Stimulated activated CD4-positive, alpha-beta T cell treated with anti-CD3 and anti-CD28 coated beads, TNF-alpha, amount 100 ng/mL, for 1 hour (primary cell): Measurements from ENCODE around the gene TTC7B.

ENCODE experiments used
- DNase-seq, 3 donors: peaks; one replicate each; pipeline ENCODE4 v3.0.0-alpha.2; 2020; ENCODE audit warnings: low read depth in 3 of 3, low spot score in 1 of 3

The TTC7B gene

DNA sequence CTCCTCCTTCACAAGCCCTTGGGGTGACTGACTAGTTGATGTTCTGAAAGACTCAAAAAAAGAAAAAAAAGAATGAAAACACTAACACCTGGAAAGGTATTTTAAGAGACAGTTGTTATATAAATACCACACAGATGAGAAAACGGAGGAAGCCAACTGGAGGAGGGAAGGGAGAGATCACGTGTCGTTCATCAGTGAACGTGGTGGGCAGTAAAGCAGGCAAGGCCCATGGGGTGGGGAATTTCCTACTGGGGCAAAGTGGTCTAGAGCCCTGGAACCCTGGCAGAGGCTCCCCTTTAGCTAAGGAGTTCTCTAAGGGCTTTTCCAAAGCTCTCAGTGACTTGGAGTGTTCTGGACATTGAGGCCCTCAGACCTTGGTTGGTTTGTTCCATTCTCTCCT lies 249.7 kb downstream of the TTC7B start:
- DNase-seq = no peak

DNA sequence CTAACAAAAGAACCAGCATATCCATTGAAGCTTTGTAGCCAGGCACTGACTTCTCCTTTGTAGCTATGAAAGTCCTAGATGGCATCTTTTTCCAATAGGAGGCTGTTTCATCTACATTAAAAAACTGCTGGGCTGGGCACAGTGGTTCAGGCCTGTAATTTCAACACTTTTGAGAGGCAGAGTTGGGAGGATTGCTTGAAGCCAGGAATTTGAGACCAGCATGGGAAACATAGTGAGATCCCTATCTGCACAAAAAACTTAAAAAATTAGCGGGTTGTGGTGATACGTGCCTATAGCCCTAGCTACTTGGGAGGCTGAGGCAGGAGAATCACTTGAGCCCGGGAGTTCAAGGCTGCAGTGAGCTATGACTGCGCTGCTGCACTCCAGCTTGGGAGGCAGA lies 251.7 kb downstream of the TTC7B start:
- DNase-seq = no peak

DNA sequence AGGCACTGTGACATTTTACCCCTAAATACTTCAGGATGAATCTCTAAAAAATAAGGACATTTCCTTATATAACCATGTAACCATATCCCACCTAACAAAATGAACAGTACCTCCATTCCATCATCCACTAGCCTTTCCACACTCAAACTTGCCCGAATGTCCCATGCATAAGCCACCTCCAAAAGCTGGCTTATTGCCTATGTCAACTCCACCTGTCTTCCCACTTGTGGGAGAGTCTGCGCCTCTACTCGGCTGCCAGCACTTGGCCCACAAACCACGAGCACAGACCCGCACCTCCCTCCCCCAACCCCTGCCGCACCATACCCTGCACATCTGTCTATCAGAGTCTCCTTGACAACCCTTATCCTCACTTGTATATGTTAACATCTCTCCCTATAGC lies 253.6 kb downstream of the TTC7B start:
- no peak for DNase-seq

DNA sequence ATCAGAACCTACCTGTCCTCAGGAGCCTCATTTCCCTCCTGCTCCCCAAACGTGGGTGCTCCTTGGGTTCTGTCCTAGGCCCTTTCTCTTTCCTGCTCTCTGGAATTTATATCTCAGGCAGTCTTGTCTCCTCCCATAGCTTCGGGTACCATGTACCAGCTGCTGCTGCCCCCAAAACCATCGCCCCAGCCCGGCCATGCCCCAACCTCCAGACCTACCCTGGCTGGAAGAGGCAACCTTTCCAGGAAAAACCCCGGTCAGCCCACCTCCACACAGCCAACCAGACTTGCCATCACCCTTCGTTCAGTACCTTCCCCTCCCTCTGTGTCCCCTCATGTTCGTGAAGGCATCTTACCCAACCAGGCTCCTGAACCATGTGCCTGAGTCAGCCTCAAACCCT lies 254.3 kb downstream of the TTC7B start:
- no peak for DNase-seq

DNA sequence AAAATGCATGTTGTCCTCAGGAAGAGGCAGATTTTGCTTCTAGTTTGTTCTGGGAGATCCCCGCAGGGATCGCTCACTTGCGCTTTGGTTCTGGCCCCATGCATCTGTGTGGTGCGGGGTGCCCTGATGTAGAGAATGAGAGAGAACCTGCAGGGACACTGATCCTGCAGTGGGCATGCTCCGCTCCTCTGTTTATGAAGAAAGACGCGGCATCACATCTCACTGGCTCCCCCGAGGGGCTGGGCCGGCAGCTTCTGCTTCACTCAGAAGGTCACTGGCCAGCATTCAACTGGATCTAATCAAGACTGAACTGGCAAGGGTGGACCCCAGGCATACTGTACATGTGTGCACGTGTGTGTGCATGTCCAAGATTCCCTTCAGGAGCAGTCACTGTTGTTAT lies 255.2 kb downstream of the TTC7B start:
- no peak for DNase-seq

DNA sequence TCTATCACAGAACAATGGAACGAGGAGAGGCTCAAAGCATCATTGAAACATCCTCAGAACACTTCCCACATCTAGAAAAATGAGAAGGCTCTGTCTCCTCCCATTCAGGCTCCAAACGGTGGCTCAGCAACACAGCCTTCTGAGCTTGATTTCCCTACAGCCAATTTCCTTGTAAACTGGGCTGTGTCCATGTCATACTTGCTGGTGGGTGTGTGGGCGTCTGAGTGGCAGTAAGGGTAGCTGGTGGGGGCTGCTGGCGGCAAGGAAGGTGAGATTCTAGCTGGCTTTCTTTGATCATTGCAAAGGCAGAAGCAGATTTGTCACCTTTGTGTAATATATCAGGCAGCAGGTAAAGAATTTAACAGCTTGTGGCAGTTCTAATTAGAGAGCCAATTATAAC lies 255.7 kb downstream of the TTC7B start:
- DNase-seq = no peak

DNA sequence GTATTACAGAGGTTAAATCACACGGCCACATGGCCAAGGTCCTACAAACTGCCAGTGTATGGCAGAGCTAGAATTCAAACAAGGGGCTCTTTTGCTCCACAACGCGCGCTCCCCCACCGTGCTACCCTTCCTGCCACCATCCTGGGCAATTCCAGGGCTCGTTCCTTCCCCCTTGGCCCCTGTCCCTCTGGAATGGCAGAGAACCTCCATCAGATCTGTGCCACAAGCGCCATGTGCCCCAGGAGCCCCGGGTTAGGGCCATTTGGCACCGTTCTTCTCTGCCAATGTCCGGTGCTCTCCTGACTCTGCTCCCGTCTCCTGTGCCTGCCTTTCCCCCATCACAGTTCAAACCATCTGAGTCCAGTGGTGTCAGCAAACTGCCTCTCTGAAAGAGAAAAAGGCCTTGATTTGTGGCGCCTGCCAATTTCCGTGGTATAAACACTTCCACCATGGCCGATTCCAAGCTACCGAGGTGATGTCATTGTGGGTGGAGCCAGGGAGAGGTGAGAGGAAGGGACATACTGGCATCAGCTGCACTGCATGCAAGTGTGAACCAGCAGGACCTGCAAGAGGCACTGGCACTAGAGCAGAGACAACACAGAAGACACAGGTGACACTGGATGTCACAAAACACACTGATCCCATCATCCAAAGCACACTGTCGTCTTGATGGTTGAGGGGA lies 256.3 kb downstream of the TTC7B start:
- no peak for DNase-seq

DNA sequence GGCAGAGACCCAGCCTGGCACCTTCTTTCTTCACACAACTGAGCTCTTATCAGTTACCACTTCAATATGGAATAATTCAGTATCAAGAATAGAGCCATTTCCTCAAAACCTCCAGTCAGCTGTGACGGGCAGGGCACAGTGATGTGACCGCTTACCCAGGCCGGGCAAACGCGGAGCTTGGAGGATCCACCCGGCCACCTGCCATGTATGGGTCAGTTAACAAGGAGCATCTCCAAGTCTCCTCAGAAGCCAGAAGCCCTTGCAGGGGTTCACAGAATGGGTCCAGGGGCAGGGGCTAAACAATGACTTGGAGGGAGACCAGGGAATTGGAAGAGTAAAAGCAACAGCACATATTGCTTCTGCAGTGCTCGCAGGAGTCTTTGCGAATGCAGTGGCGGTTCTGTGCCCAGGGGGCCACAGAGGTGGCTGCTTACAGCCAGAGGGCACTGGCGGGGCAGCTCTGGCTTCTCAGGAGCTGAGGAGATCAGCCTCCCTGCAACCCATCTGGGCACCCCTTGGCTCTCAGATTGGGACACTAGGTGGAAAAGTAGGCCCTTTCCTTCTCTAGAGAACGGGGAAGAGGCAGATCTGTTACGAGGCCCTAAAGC lies 257.1 kb downstream of the TTC7B start:
- no peak for DNase-seq

DNA sequence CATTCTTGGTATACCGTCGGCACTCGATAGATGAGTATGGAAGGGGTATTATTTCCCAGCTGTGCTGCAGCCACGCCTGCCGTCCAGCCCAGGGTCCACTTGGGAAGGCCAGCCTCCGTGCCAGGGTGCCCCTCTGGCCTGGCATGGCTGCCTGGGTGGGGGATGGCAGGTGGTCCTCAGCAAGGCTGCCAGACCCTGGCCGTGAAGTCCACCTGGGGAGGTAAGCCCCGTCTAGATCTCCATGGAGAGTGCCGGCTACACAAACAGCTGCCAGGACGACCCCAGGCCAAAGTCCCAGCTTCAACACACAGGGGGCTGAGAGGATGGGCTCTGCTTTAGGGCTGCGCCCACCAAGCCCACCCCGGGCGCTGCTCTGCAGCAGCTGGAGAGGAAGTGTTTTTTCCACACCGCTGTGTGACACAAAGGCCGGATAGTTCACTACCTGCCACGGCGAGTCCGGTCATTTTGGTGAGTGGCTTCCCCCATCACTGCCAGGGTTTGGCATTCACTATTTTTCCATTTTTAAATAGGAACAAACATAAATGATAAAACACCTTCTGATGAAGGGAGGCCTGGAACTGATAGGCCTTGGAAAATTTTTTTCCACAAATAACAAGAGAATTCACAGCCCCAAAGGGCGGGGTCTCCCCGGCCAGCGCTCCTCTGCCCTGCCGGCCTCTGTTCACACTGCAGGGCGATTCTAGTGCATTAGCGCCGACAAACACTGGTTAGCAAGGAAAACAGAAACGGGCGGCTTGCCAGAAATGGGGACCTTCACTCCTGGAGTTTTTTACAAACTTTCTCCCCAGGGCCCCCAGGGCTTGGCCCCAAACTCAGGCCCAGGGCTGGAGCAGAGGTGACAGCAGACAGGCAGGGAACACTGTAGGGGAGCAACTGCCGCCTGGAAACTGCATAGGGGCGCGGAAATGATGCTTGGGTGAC lies 257.9 kb downstream of the TTC7B start:
- no peak for DNase-seq

DNA sequence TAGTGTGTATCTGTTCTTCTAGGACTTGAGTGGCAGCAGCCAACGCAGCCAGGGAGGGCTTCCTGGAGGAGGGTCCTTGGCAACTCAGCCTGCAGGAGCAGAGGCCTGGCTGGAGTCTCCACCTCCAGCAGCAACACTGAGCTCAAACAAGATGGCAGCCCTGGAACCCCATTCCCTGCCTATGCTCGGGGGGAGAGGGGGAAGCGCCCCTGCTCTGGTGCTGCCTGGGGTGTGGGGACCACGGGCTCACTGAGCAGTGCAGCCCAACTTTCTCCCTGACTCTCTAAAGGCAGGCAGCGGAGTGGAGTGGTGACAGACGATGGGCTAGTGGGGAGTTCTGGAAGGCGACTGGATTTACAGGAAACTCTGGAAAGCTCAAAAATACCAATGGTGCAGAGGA lies 258.7 kb downstream of the TTC7B start:
- no peak for DNase-seq

DNA sequence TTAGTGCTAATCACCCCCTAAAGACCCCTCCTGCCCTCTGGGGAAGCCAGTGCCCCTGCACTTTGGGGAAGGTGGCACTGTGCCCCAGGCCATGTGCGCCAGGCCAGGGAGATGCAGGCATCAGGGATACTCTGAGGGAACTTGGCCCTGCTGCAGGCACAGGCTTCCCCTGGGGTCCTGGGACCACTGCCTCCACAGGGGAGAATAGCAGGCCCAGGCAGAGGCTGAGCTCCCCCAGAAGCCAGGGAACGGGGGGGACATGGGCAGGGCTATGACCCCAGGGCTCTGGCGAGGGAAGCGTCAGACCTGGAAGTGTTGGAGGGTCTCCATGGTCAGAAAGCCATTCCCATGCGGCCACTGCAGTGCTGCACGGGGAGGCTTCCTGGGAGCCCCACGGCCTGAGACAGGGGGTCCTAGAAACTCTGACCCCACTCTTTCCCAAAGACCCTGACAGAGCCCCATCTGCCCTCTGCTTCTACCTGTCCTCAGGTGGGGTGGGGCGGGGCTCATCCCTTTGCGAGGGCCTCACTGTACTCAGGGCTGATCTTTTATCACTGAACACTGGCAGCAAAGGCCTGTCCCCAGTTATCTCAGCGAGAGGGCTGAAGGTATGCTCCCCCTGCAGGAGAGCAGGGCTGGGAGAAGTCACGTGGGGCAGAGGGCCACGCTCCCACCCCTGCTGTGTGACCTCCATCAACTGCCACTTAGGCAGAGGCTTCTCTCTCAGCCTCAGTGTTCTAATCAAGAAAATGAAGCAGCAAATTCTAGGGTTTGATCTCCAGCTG lies 259.4 kb downstream of the TTC7B start:
- no peak for DNase-seq

DNA sequence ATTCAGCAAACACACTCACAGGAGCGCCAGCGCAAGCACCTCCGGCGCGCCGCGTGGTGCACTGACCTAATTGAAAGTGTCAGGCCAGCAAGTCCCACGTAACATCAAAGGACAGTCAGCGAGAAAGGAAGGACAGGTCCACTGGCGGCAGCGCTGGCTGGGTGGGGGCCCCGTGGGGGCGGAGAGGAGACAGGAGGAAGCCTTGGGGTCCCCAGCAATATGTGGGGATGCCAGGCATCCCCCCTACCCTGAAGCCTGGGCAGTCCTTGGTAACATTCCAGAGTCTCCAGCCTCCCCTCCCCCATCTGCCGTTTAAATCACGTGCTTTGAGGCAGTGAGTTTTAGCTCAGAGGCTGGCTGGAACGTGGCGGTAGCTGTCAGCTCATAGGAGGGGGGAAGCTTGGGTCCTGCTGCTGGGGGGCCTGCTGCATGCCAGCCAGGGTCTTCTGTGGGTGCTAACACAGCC lies 260.2 kb downstream of the TTC7B start:
- no peak for DNase-seq

DNA sequence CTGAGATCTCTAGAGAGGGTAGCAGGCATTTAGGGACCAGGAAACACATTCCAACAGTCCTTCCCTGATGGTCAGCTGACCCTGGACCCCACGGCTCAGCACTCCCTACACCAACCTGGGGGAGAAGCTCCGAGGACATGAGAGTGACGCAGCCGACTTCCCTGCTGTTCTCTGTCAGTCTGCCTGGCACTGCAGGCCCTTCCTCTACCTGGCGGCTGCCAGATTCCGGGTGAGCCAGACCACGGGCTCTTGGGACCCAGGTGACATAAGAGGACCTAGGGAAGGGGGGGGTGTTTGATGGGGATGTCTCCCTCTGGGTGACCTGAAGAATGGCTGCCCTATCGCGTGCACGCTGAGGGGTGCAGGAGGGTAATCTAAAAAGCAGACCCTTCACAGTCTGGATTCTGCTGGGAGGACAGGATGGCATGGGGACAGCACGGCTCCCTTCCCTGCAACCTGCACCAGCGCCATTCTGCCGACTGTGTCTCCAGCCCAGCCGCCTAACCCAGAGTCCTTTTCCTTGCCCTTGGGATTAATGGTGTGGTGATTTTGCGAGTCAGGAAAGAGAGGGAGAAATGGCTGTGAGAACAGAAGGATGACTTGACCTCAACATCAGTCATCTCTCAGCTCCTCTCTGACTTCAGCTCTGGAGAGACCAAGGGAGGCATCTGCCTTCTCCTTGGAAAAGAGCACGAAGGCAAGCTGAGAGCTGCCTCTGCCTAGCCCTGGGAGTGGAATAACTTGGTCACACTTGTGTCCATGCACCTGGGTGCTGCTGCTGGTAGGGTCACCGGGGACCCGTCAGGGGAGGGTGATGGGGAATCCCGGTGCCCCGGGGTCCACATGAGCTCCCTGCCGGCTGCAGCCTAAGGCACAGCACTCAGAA lies 260.9 kb downstream of the TTC7B start:
- DNase-seq = no peak

DNA sequence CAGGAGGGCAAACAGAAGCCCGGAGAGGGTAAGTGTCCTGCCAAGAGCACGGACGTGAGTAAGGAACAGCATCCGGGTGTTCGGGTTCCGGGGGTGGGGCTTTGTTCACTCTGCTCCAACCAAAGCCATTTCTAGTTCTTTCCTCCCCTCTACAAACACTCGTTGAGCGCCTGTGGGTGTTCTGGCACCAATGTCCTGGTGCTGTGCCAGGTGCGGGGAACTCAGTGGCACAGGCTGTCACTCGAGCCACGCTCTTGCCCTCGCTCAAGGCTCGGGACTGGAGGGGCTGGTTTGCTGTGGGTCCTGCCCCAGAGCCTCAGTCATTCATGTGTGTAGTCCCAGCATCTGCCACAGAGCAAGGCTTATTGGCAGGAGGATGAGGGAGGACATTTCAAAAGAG lies 261.9 kb downstream of the TTC7B start:
- no peak for DNase-seq

DNA sequence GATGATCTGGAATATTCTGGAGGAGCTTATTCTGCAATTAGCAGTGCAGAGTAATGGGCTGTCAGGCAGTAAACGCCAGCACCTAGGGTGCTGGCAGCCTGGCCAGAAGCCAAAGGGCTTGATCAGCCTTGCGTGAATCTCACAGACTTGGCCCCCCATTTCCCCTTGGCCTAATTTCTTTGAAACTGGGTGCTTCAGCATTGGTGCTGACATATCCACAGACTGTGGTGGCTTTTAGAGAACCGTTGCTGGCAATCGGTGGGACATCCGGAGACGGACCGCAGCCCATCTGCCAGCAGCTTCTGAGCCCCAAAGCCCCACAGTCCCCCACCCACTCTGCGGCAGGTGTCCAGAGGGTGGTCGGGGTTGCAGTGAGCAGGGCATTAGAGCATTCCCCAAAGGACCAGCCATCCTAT lies 262.3 kb downstream of the TTC7B start:
- no peak for DNase-seq

DNA sequence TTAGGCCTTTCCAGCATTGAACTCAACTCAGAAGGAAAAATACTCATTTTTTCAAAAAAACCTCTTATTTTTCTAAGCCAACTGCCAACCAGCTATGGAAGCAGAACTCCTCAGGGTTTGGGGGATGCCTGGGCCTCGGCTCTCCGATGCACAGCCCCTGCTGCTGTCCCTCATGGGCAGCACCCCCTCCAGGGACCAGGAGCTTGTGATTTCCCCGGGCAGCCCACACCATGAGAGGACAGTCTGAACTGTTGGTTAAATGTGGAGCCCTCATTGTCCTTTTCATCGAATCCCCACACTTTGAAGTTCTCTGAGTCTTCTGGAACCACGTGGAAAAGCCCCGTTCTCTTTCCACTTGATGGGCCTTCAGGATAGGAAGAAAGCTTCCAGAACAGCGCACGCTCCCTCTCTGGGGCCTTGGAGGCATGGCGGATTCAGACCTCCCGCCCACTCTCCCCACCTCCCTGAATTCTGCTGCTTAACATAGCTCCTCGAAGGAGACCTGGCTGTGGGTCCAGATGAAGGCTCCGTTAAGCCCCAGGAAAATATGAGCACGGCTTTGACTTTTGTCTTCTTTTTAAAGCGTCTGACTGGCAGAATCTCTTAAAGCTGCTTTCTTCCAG lies 262.8 kb downstream of the TTC7B start:
- DNase-seq = no peak

DNA sequence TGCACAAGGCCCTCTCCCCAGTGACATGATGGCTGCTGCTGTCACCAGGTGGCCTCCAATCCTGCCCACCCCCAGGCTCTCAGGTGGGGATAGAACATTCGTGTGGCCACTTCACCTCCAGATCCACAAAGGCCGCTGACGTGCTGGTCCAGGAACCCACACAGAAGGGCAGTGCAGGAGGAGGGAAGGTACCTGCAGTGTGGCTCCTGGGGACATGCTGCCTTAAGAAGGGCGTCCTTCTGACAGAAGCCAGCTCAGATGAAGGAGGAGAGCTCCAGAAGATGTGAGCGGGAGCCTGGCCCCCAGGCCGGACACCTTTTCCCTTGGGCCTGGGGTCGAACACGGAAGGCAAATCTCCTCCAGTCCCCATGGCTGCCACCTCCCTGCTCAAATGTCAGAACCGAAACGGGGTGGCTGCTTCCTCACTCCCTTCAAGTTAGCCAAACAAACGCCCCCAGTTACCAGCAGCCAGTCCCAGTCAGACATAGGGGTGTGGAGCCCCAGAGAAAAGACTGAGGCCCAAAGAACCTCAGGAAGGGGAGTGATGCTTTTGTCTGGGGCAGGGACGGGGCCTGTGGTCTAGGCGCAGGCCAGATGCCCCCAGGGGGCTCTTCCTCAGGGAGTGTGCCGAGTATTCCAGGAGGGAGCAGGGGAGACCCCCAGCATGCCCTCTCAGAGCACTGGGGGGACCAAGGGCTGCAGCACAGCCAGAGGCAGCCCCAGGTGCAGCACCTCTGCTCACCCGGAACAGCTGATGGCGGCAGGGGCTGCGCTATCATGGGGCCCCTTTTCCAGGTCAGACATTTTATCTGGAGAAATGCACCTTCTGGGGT lies 263.5 kb downstream of the TTC7B start:
- no peak for DNase-seq

DNA sequence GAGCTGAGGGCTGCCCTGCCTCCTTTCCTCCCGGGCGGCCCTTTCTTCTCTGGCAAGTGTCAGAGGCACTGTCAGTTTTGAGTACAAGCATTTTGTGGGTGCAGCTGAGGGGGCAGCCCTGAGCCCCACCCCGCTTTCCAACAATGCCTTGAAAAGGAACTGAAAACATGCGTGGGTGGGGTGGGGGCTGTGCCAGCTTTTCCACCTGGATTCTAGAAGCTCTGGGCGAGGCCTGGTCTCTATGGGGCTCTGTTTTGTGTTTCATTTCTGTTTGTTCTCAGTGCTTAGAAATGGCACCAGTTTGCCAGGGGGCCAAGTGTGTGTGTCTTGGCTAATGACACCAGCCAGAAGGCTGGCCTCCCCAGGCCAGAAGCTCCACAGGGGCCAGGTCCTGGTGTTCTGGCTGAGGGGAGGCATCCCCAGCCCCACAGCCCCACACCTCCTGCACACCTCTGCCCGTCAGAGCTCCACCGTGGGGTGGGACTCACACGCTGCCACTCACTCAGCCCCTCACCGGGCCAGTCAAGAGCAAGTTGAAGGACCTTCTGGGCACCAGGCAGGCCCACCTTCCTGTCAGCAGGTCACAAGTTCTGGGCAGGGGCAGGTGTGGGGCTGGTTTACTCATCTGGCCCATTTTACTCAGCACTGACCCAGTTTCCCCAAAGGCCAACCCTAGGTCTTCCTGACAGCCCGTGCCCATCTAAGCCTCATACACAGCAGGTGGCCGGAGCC lies 264.3 kb downstream of the TTC7B start:
- DNase-seq = no peak
